SU-DHL-6 (cell line): ENCODE results near the gene SH3TC2.

Experiments
- H2AFZ ChIP-seq: fragments of 200-600 bp; sonication (generic); 2 replicates; pipeline ENCODE4 v1.6.1; 2014; ENCODE audit warnings: low read depth, mild to moderate bottlenecking, moderate library complexity, mixed read lengths, antibody characterized with exemption, low read length; ENCODE audit not compliant: severe bottlenecking
- H3F3A ChIP-seq: fragments of 200-600 bp; shearing (Covaris generic); 2 replicates; pipeline ENCODE4 v1.6.0; 2016; ENCODE audit warnings: antibody characterized with exemption, mild to moderate bottlenecking; ENCODE audit not compliant: insufficient read depth
- H3K27ac ChIP-seq: fragments of 200-600 bp; sonication (generic); 2 replicates; pipeline ENCODE4 v1.5.1; 2016; ENCODE audit warnings: low read depth, mild to moderate bottlenecking, low read length, moderate library complexity, mixed read lengths
- H3K27me3 ChIP-seq: fragments of 200-600 bp; sonication (generic), shearing (Covaris generic); 2 replicates; pipeline ENCODE4 v1.6.0; 2014; ENCODE audit warnings: mild to moderate bottlenecking, low read length
- H3K36me3 ChIP-seq: fragments of 200-600 bp; sonication (generic); 2 replicates; pipeline ENCODE4 v1.6.1; 2014; ENCODE audit warnings: mild to moderate bottlenecking, low read length, mixed read lengths
- H3K4me2 ChIP-seq: fragments of 300-600, 200-600 bp; shearing (Covaris generic), sonication (generic); 2 replicates; pipeline ENCODE4 v1.6.0; 2014; ENCODE audit warnings: low read length, low read depth, mild to moderate bottlenecking; ENCODE audit not compliant: poor library complexity, severe bottlenecking
- H3K4me3 ChIP-seq: fragments of 200-600 bp; sonication (generic); 2 replicates; pipeline ENCODE4 v1.5.1; 2014; ENCODE audit warnings: antibody characterized with exemption, low read length, mild to moderate bottlenecking, mixed read lengths; ENCODE audit not compliant: insufficient read depth, poor library complexity, severe bottlenecking
- H3K79me2 ChIP-seq: fragments of 200-600 bp; sonication (generic); 2 replicates; pipeline ENCODE4 v1.6.1; 2014; ENCODE audit warnings: mild to moderate bottlenecking, low read length, moderate library complexity; ENCODE audit not compliant: insufficient read depth
- H3K9ac ChIP-seq: fragments of 200-600 bp; sonication (generic); 2 replicates; pipeline ENCODE4 v1.7.0; 2014; ENCODE audit warnings: mild to moderate bottlenecking, low read length
- H3K9me2 ChIP-seq: fragments of 200-600 bp; sonication (generic); replicated peaks from 2 replicates; pipeline ENCODE4 v1.6.1; 2014; ENCODE audit warnings: low read length; ENCODE audit not compliant: insufficient read depth
- H3K9me3 ChIP-seq: fragments of 200-600 bp; sonication (generic); 2 replicates; pipeline ENCODE4 v1.6.1; 2014; ENCODE audit warnings: low read length, mixed read lengths; ENCODE audit not compliant: insufficient read depth
- H4K20me1 ChIP-seq: fragments of 200-600 bp; sonication (generic); 2 replicates; pipeline ENCODE4 v1.6.1; 2014; ENCODE audit warnings: low read depth, mild to moderate bottlenecking, antibody characterized with exemption, low read length, moderate library complexity, mixed read lengths
- CTCF ChIP-seq: fragments of 200-600 bp; sonication (generic); IDR thresholded peaks from one replicate; pipeline ENCODE4 v1.5.1; 2017; ENCODE audit warnings: antibody characterized with exemption, mild to moderate bottlenecking, low read length, moderate library complexity; ENCODE audit not compliant: insufficient read depth, poor library complexity, severe bottlenecking
- EZH2phosphoT487 ChIP-seq: fragments of 200-600 bp; sonication (generic), shearing (Covaris generic); conservative IDR thresholded peaks from 2 replicates; pipeline ENCODE4 v1.6.1; 2018; ENCODE audit warnings: mild to moderate bottlenecking, antibody characterized with exemption, low read length, moderate library complexity, mixed read lengths

The SH3TC2 gene

GRCh38 chr5:149063017-149063687, at the start of gene SH3TC2:
SH3TC2 (minus strand) TSS chr5:149063062; CDS start chr5:149063022, 40 bp downstream.
- Histone ChIP-seq H3K9me2 (no peaks in the 10 kb centered on the region), H3K4me2 (no peak within 1 kb of the TSS), H3K4me3 (no peak within 1 kb of the TSS), H3K27ac (no peak within 1 kb of the TSS), H3K36me3 (no peaks in the 10 kb centered on the region), H3K79me2 (no peaks in the 10 kb centered on the region), H3K27me3 (no peaks in the 10 kb centered on the region), H3K9ac (no peak within 1 kb of the TSS), H2AFZ (no peak within 1 kb of the TSS), H3F3A (no peaks in the 10 kb centered on the region), H4K20me1 (no peaks in the 10 kb centered on the region), H3K9me3 (no peaks in the 10 kb centered on the region)
- no peak for TF ChIP-seq EZH2phosphoT487
- TF ChIP-seq CTCF, result no peak

GRCh38 chr5:149110406-149110805, 47.5 kb upstream of the SH3TC2 start:
- H2AFZ ChIP-seq, result no peak overlapping the region
- H3K27ac ChIP-seq, result no peak overlapping the region
- H3K9me2 ChIP-seq, result no peaks in the 10 kb centered on the region
- no peaks in the 10 kb centered on the region for H3K36me3 ChIP-seq
- H3K4me3 ChIP-seq, result no peak overlapping the region
- no peaks in the 10 kb centered on the region for H3F3A ChIP-seq
- H3K27me3 ChIP-seq, result no peaks in the 10 kb centered on the region
- no peaks in the 10 kb centered on the region for H3K79me2 ChIP-seq
- no peaks in the 10 kb centered on the region for H3K9me3 ChIP-seq
- H4K20me1 ChIP-seq, result no peaks in the 10 kb centered on the region
- no peak overlapping the region for H3K9ac ChIP-seq
- H3K4me2 ChIP-seq, result no peak overlapping the region
- TF ChIP-seq EZH2phosphoT487, result no peak
- no peak for TF ChIP-seq CTCF

GRCh38 chr5:149108651-149109280, 45.9 kb upstream of the SH3TC2 start:
- no peak overlapping the region for H3K27ac ChIP-seq
- no peak overlapping the region for H3K9ac ChIP-seq
- H3K9me3 ChIP-seq, result no peaks in the 10 kb centered on the region
- no peaks in the 10 kb centered on the region for H3K27me3 ChIP-seq
- H3F3A ChIP-seq, result no peaks in the 10 kb centered on the region
- TF ChIP-seq EZH2phosphoT487 (no peak), CTCF (no peak)
- H3K4me3 ChIP-seq, result no peak overlapping the region
- H3K79me2 ChIP-seq, result no peaks in the 10 kb centered on the region
- H2AFZ ChIP-seq, result no peak overlapping the region
- H3K36me3 ChIP-seq, result no peaks in the 10 kb centered on the region
- H3K9me2 ChIP-seq, result no peaks in the 10 kb centered on the region
- H4K20me1 ChIP-seq, result no peaks in the 10 kb centered on the region
- no peak overlapping the region for H3K4me2 ChIP-seq
